HG03520 (cell line): ENCODE measurements around the gene PERCC1.
"Not testable (repeated sequence)": the region's sequence is repeated elsewhere in the genome, so short reads cannot be mapped to it uniquely, and the experiment has no call there.

ENCODE experiments used
- ATAC-seq: cut with Tn5 transposase; IDR thresholded peaks from one replicate; pipeline ENCODE4 v1.9.1; 2021; ENCODE audit warnings: mild to moderate bottlenecking, moderate library complexity; ENCODE audit not compliant: unreplicated experiment

PERCC1 gene

DNA sequence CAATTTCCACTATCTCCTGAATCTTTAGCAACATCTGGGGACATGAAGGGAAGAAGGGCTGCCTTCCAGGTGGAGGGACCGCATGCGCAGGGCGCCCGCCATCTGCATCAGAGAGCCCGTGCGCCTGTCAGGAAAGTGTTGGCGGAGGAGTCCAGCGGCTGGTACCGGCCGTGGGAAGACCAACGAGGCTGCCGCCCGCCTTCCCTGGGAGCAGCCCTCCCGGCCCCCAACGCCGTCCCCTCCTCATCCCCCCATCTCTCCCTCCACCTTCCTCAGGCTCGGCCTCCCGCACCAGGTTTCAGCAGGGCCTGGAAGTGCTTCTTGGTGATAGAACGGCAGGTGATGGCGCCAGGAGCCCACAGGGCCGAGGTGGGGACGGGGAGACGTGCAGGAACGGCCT is 35.2 kb downstream of the PERCC1 start:
- ATAC-seq: no peak

DNA sequence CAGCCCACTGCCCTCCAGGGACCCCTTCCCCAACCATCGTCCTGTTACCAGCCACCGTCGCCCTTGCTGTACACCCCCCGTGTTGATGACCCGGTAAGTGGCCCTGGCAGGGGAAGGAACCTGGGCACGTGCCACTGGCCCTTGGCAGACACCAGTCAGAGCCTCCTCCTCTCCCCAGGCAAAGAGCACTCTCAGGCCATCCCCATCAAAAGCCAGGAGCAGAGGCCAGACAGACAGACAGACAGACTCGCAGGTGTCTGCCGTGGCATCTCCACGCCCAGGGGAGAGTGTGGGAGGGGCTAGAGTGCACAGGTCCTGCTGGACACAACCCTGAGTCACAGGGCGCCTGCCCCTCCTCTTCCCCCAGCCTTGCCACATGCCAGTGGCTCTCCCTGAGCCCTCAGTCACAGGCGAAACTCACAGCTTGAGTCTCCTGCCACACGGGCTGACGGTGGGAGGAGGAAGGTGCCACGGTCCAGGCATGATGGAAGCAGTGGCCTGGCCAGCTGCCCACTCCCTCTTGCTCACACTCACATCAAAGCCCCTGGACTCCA is 36.2 kb downstream of the PERCC1 start:
- no peak for ATAC-seq

DNA sequence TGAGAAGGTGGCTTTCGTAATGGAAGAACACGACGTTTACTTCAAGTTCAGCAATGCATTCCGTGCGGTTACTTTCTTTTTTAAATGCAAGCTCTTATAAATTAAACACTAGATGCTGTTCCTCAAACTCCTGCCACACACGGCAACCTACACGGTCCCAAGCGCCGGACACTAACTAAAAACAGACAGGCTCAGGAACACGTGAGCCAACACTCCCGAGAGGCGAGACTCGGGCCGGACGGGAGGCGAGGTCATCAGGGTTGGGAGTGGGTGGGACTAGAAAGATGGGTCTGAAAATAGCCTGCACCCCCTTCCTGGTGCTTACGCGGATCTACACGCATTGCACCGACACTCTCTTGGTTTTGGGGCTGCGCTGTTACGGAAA is 37.5 kb downstream of the PERCC1 start:
- ATAC-seq: no peak

DNA sequence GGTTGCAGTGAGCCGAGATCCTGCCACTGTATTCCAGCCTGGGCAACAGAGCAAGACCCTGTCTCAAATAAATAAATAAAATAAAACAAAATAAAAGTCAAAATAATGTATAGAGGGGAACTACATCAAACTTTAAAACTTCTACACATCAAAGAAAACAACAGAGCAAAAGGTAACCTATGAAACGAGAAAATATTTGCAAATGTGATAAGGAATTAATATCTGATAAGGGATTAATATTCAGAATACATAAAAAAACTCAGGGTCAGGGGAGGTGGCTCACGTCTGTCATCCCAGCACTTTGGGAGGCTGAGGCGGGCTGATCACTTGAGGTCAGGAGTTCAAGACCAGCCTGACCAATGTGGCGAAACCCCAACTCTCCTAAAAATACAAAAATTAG is 38.3 kb downstream of the PERCC1 start:
- not testable (repeated sequence) for ATAC-seq

DNA sequence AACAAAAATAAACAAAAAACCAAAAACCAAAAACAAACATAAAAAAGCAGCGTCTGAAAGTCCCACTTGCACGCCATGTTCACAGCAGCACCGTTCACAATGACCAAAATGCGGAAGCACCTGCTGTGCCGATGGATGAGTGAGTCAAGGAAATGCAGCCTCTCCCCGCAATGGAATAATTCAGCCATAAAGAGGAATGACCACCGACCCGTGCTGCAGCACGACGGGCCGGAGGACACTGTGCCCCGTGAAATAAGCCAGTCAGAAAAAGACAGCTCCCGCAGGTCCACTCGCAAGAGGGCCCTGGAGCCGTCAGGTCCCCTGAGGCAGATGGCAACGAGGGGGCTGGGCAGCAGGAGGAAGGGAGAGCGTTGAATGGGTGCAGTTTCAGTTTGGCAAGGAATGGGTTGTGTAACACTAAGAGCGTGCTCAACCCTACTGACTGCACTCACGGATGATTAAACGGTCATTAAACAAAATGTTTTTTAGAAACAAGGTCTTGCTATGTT is 38.9 kb downstream of the PERCC1 start:
- no peak for ATAC-seq

DNA sequence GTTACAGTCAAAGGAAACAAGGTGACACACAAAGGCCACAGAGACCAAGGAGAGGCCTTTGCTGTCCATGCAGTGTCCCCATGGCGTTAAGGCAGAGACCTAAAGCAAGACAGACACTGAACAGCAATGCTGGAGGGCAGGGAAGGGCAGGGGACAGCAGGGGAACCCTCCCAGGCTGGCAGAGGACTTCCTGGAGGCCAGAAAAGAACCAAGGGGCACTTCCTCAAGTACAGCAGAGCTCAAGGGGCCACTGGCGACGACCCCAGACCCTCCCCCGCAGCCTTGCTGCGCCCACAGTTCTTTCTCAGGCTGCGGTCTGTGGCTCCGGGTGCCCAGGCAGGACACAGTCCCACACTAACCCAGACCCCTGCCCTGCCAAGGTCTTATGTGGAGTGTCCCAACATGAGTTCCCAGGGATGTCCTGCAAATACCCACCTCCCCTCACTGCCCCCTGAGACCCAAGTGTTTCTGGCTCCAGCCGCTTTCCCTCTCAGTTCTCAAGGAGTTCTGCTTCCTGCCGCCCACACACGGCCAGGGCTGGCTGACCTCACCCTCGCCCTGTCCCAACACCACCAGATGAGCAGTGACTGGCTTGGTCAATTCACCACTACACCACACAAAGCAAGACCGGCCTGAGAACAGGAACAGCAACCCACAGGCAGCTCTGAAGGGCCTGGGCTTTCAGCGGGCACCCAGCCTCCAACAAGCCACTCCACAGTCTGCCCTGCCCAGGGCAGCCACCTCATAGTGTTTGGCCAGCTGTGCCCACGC is 39.8 kb downstream of the PERCC1 start:
- no peak for ATAC-seq

DNA sequence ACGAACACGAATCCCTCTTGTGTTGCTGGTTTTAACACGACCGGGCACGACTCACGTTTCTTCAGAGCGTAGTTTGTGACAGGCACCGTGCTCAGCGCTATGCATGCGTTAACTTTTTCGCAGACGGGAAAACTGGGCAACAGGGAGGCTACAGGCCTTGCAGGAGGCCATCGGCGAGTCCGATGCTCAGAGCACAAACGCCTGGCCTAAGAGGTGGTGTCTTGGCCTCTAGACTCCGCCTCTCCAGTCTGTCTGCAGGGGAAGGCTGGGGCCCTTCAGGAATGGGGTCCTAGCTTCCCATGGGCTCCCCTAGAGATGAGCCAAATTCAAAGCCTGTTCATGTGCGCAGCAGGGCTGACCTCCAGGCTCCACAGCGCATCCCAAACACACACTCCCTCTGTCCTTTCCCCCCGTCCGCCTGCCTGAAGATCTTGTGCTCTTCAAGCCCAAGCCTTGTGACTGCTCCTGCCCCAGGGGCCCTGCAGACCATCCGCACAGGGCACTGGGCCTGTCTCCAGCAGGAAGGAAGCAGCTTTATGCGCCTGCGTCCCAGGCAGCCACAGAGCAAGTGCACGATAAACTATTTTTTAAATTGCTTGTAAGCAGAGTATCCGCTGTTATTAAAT is 40.8 kb downstream of the PERCC1 start:
- ATAC-seq: no peak

DNA sequence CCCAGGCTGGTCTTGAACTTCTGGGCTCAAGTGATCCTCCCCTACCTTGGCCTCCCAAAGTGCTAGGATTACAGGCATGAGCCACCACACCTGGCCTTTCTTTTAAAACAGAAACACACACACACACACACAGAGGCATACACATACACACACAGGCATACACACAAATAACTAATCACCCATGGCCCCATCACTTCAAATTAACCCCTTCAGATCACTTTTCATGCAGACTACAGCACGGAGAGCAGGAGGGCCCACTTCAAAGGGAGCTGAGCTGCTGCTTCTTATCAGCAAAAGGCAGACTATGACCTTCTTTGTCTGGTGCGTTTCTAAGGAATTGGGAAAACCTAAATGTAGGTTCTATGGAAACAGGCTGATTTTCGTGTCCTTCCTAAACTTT is 42.1 kb downstream of the PERCC1 start:
- ATAC-seq: no peak

DNA sequence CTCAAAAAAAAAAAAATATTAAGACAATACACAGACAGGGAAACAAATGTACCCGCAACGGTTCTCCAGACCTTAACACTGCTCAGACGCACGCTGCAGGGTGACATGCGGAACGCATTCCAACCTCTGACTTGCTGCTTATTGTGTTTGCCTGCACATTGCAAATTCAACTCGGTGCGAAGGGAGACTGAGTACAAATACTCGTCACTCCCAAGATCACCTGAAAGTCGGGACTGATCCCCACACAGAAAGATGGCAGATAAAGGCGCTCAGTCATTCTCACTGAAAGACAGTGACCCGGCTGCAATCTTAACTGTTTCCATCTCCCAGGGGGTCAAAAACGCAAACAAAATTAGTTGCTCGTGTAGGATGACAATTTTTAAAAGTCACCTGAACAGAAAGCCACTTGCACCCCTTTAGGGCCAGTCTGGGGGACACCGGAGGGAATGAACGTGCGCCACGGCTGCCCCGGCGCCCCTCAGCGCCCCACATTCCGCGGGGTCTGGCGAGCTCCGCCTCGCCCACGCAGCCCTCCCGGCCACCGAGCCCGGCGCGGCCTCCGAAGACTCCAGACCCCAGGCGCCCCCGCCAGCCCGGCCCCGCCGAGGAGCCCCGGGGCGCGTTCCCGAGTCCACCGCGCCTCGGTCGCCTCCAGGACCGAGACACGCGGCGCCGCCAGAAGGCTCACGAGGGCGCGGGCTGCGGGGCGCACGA is 43.4 kb downstream of the PERCC1 start:
- peak; percentile 5 for ATAC-seq

DNA sequence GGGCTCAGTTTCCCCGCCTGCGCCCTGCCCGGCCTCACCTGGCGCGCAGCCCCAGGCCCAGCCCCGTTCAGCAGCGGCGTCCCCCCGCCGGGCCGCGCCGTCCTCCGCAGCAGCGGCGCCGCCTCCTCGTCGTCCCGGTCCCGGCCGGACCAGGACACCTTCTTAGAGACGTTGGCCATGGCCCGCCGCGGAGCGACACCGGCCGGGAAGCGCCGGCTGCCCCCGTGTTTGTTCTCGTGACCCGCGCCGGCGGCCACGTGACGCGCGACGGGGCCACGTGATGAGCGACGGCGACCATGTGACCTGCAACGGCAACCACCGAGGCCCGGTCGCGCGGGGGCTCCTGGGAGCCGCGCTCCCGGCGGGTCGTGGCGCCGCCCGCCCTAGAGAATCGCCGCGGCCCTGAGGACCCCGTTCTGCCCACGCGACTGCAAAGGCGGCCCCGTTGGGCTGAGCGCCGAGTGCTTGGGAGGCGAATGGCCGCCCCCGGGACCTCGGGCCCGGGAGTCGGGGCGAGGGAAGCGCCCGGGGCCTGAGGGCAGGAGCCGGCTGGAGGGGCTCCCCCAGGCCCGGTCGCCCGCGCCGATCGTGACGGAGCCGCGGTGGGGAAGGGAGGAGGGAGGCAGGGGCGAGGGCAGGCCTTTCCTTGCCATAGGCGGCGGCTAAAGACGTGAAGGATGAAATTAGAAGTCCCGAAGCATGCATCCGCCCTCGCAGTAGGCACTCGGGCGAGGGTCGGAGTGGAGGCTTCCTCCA is 44.1 kb downstream of the PERCC1 start, which contains the start of gene CLCN7:
Gene CLCN7 (minus strand): TSS at position 233 of the 756 bp plus-strand sequence. CDS start 54 bp downstream, at position 179.
- ATAC-seq: peak; percentile 82

DNA sequence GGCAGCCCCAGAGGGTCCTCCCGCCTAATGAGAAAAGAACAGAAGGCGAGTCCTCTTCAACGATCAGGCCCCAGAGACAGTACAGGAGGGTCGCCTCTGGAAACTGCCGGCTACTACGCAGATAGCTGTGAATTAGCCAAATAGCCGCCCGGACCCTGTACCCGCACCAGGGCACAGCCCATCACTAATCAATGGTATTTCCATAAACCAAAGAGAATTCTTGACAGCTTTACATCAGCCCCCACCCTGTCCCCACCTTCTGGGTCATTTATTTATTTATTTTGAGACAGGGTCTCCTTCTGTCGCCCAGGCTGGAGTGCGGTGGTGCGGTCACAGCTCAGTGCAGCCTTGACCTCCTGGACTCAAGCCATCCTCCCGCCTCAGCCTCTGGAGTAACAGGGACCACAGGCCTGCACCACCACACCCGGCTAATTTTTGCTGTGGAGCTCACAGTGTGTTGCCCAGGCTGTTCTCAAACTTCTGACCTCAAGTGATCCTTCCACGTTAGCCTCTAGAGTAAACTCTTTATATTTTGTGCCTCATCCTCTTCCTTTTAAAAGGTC is 44.8 kb downstream of the PERCC1 start:
- ATAC-seq: no peak

DNA sequence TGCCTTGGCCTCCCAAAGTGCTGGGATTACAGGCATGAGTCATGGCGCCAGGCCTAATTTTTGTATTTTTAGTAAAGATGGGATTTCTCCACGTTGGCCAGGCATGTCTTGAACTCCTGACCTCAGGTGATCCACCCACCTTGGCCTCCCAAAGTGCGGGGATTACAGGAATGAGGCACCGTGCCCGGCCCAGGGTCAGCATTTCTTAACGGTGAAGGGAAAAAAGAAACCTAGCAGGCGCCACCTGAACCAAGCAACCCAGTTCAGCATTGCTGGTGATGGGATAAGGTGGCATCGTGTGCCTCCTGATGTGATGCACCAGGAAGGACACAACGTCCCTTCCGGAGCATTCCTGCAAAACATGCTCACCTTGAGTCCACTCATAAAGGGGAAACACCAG is 46.2 kb downstream of the PERCC1 start:
- no peak for ATAC-seq

DNA sequence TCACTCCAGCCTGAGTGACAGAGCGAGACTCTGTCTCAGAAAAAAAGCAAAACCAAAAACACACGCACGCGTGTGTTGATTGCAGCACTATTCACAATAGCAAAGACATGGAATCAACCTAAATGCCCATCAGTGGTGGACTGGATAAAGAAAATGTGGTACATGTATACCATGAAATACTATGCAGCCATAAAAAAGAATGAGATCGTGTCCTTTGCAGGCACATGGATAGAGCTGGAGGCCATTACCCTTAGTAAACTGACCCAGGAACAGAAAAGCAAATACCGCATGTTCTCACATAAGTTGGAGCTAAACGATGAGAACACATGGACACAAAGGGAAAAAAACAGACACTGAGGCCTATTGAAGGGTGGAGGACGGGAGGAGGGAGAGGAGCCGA is 48.1 kb downstream of the PERCC1 start:
- not testable (repeated sequence) for ATAC-seq

DNA sequence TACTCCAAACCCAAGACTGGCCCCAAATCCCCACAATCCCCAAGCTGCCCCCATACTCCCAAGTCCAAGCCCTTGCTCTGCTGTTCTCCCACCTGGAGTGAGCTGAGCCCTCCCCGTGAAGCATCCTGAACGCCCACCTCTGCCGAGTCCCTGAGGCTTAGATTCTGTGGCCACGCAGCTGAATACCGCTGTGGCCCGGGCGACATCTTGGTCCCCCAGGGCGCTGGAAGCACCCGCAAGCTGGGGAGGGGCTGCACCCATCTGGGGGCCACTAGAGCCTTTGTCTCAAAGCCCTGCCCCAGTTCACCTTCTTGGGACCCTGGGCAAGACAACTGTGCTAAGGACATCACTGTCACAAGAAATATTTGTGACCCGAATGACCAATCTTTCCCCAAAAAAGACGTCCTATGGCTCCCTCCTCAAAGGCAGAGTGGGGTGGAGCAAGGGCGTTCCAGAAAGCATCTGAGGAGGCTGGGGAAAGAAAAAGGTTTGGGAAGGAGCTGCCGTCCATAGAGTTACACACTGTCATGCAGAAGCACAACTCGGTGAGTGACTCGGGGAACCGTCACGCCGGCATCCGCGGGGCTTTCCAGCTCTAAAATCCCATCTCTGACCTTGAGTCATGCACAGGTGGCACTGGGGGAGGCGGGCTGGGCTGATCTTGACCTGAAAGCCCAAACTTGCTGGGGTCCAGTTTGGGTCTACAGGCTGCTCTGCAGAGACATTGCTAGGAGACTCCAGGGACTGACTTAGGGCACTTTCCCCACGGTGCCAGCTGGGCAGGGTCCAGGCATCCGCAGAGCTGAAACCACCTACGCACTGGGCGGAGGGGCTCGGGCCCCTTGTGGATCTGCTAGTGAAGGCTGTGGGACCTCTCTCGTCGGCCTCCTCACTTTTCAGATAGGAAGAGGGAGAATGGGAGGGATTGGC is 51.3 kb downstream of the PERCC1 start:
- no peak for ATAC-seq
